HCT116 (cell line): ENCODE results near the gene ANO4. TPM values are rescaled to one million over a fixed set of nuclear protein-coding genes. Genes with fewer than 3 reads are reported as not detected.

ENCODE experiments used
- ATAC-seq: fragments of 200-7000 bp; cut with Tn5 transposase; 2 replicates; pipeline ENCODE4 v1.9.1; 2020; ENCODE audit warnings: mild to moderate bottlenecking, moderate library complexity
- BruUV-seq: library from RNA; stranded (reverse); fragments of 400-500 nt; replicated peaks from 2 replicates; lab custom pipeline; 2021; lab: Mats Ljungman, UMichigan
- CTCF ChIA-PET: fragments of 300-600 bp; sonication (Branson Sonifier 250); formaldehyde crosslinking; loops from one replicate; lab custom pipeline; 2021; ENCODE audit warnings: antibody characterized with exemption; lab: Charles Lee
- POLR2A ChIA-PET: fragments of 300-600, 350-600 bp; sonication (Branson Sonifier 250); formaldehyde crosslinking; loops from one replicate; lab custom pipeline; 2021; ENCODE audit warnings: antibody characterized with exemption; lab: Charles Lee
- RAD21 ChIA-PET, 2 experiments: fragments of 300-600 bp; sonication (Branson Sonifier 250); formaldehyde crosslinking; loops; one replicate each; lab custom pipeline; 2023; ENCODE audit warnings: low total read pairs in 2 of 2; ENCODE audit not compliant: uncharacterized antibody in 2 of 2, unreplicated experiment in 2 of 2, low non-redundant PET in 1 of 2; lab: Charles Lee
- DNase-seq: peaks from one replicate; pipeline ENCODE4 v3.0.0-alpha.2; 2010; ENCODE audit warnings: low read depth, low spot score
- H2AFZ ChIP-seq: fragments of 200-600 bp; shearing (Covaris generic), sonication (generic); 2 replicates; pipeline ENCODE4 v1.6.1; 2017; ENCODE audit warnings: low read depth, mixed run types, mixed read lengths, antibody characterized with exemption, low read length; ENCODE audit not compliant: poor library complexity, severe bottlenecking
- H3K27ac ChIP-seq: 2 replicates; pipeline ENCODE4 v1.5.1; 2012; ENCODE audit warnings: low read depth, low read length
- H3K27me3 ChIP-seq: fragments of 200-600 bp; sonication (generic); 2 replicates; pipeline ENCODE4 v1.6.1; 2016; ENCODE audit warnings: mixed run types, low read length, mixed read lengths; ENCODE audit not compliant: insufficient read depth
- H3K36me3 ChIP-seq, 2 experiments: fragments of 200-500 bp in 1 of 2; fragments of 200-600 bp in 1 of 2; sonication (Bioruptor generic) in 1 of 2; sonication (generic) in 1 of 2; 2 replicates each; pipeline versions ENCODE4 v1.5.1 to v1.6.1; 2014 to 2016; ENCODE audit warnings: low read length in 2 of 2, inconsistent platforms in 1 of 2, mixed read lengths in 1 of 2, mixed run types in 1 of 2; ENCODE audit not compliant: insufficient read depth in 2 of 2, control insufficient read depth in 1 of 2
- H3K4me1 ChIP-seq, 2 experiments: fragments of 200-600 bp in 1 of 2; sonication (generic) in 1 of 2; 2 replicates each; pipeline versions ENCODE4 v1.5.1 to v1.6.1; 2012 to 2017; ENCODE audit warnings: low read length in 2 of 2, inconsistent platforms in 1 of 2, mild to moderate bottlenecking in 1 of 2, mixed read lengths in 1 of 2, mixed run types in 1 of 2, moderate library complexity in 1 of 2; ENCODE audit not compliant: insufficient read depth in 2 of 2, control insufficient read depth in 1 of 2
- H3K4me2 ChIP-seq: fragments of 200-600 bp; sonication (generic); 2 replicates; pipeline ENCODE4 v1.6.1; 2017; ENCODE audit warnings: mixed run types, low read length, mixed read lengths
- H3K4me3 ChIP-seq, 2 experiments: fragments of 200-600 bp in 1 of 2; sonication (generic) in 1 of 2; replicated peaks in 1 of 2; 2 replicates each; pipeline ENCODE4 v1.5.1; 2011 to 2016; ENCODE audit warnings: low read length in 2 of 2, control low read depth in 1 of 2, low read depth in 1 of 2, mild to moderate bottlenecking in 1 of 2, mixed read lengths in 1 of 2, mixed run types in 1 of 2
- H3K79me2 ChIP-seq: fragments of 200-600 bp; sonication (generic); 2 replicates; pipeline ENCODE4 v1.6.1; 2017; ENCODE audit warnings: mild to moderate bottlenecking, mixed run types, low read length, moderate library complexity, mixed read lengths; ENCODE audit not compliant: insufficient read depth
- H3K9ac ChIP-seq: fragments of 200-600 bp; sonication (generic); 2 replicates; pipeline ENCODE4 v1.6.1; 2016; ENCODE audit warnings: low read length, mixed read lengths
- H3K9me2 ChIP-seq: fragments of 200-600 bp; sonication (generic), shearing (Covaris generic); 2 replicates; pipeline ENCODE4 v1.6.1; 2017; ENCODE audit warnings: mixed run types, mild to moderate bottlenecking, moderate library complexity; ENCODE audit not compliant: insufficient read depth
- H3K9me3 ChIP-seq, 2 experiments: fragments of 200-500 bp in 1 of 2; fragments of 200-600 bp in 1 of 2; sonication (Bioruptor generic) in 1 of 2; sonication (generic) in 1 of 2; 2 replicates each; pipeline ENCODE4 v1.6.1; 2014 to 2017; ENCODE audit warnings: low read length in 2 of 2, mixed read lengths in 2 of 2, inconsistent platforms in 1 of 2, low read depth in 1 of 2, mild to moderate bottlenecking in 1 of 2, mixed run types in 1 of 2, moderate library complexity in 1 of 2; ENCODE audit not compliant: control insufficient read depth in 1 of 2, insufficient read depth in 1 of 2
- H4K20me1 ChIP-seq: fragments of 200-600 bp; sonication (generic), shearing (Covaris generic); 2 replicates; pipeline ENCODE4 v1.6.1; 2017; ENCODE audit warnings: mixed run types, mild to moderate bottlenecking, moderate library complexity; ENCODE audit not compliant: insufficient read depth
- CBX3 ChIP-seq: IDR thresholded peaks from 2 replicates; pipeline ENCODE4 v1.6.1; 2012; ENCODE audit warnings: low read depth
- ELF1 ChIP-seq: IDR thresholded peaks from 2 replicates; pipeline ENCODE4 v1.6.1; 2012; ENCODE audit warnings: low read depth, borderline replicate concordance
- EZH2 ChIP-seq: fragments of 200-600 bp; sonication (generic); IDR thresholded peaks from 2 replicates; pipeline ENCODE4 v1.6.1; 2017; ENCODE audit warnings: antibody characterized with exemption, mixed run types
- EZH2phosphoT487 ChIP-seq: fragments of 200-600 bp; IDR thresholded peaks from 2 replicates; pipeline ENCODE4 v1.6.1; 2018; ENCODE audit warnings: antibody characterized with exemption, borderline replicate concordance
- FOSL1 ChIP-seq: IDR thresholded peaks from 2 replicates; pipeline ENCODE4 v1.6.1; 2012; ENCODE audit warnings: low read depth
- POLR2AphosphoS5 ChIP-seq: IDR thresholded peaks from 2 replicates; pipeline ENCODE4 v1.6.1; 2011; ENCODE audit warnings: mild to moderate bottlenecking, low read depth, low read length, moderate library complexity
- RAD21 ChIP-seq: IDR thresholded peaks from 2 replicates; pipeline ENCODE4 v1.6.1; 2012; ENCODE audit warnings: low read depth, mild to moderate bottlenecking
- REST ChIP-seq: IDR thresholded peaks from 2 replicates; pipeline ENCODE4 v1.6.1; 2012; ENCODE audit warnings: low read depth
- SIN3A ChIP-seq: IDR thresholded peaks from 2 replicates; pipeline ENCODE4 v1.6.1; 2012; ENCODE audit warnings: low read depth
- SP1 ChIP-seq: IDR thresholded peaks from 2 replicates; pipeline ENCODE4 v1.6.1; 2012; ENCODE audit warnings: low read depth
- SRF ChIP-seq: IDR thresholded peaks from 2 replicates; pipeline ENCODE4 v1.6.1; 2012; ENCODE audit warnings: low read depth
- TCF7L2 ChIP-seq: IDR thresholded peaks from 2 replicates; pipeline ENCODE4 v1.7.0; 2011; ENCODE audit warnings: borderline replicate concordance, inconsistent platforms; ENCODE audit not compliant: insufficient read depth, insufficient read length; ENCODE audit errors: extremely low read depth
- ZFX ChIP-seq: fragments of 450-650 bp; IDR thresholded peaks from 2 replicates; pipeline ENCODE4 v1.6.1; 2017
- ZNF274 ChIP-seq: fragments of 200-500 bp; sonication (Bioruptor generic); IDR thresholded peaks from 2 replicates; pipeline ENCODE4 v1.6.1; 2014; ENCODE audit warnings: mild to moderate bottlenecking, low read depth, low read length, inconsistent platforms
- intact Hi-C: fragments of 100-400 bp; cut with micrococcal nuclease; formaldehyde crosslinking; loops from 2 replicates; pipeline ENCODE4 v1.10.0; 2022
- total RNA-seq: library from RNA; stranded (reverse); gene quantifications from one replicate; pipeline ENCODE4 v1.2.1, GENCODE V29; 2021; ENCODE audit not compliant: unreplicated experiment
- TF ChIP-seq, protein P1 (sequence below): IDR thresholded peaks from 2 replicates; pipeline ENCODE4 v1.6.1; 2011; ENCODE audit warnings: mild to moderate bottlenecking, low read length, moderate library complexity; ENCODE audit not compliant: insufficient replicate concordance; ENCODE audit errors: extremely low read depth
- TF ChIP-seq, protein P2 (sequence below), 3 experiments: fragments of 200-600 bp in 1 of 3; sonication (generic) in 1 of 3; IDR thresholded peaks in 2 of 3; conservative IDR thresholded peaks in 1 of 3; 2 replicates each; pipeline ENCODE4 v1.5.1; 2012 to 2017; ENCODE audit warnings: low read depth in 2 of 3, low read length in 2 of 3, antibody characterized with exemption in 1 of 3, borderline replicate concordance in 1 of 3, control low read depth in 1 of 3, mild to moderate bottlenecking in 1 of 3, mixed read lengths in 1 of 3, mixed run types in 1 of 3, moderate library complexity in 1 of 3; ENCODE audit not compliant: insufficient read depth in 1 of 3

The ANO4 gene
- total RNA-seq, 1 experiment from 2014 or later = 1.7 TPM

DNA sequence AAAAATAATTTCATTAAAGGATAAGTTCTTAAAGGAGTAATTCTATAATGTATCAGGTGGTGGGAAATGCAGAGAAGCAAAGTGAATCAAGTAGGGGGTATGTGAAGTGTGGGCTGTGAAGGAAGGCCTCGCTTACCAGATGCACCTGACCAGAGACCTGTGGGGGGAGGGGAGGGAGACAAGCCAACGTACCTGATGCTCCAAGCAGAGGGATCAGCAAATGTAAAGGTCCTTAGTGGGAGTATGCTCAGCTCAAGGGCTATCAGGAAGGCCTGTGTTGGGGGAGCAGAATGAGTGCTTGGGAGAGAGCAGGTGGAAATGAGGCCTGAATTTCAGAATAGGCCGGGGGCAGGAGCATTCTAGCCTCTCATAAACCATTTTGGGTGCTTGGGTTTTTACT, 57.1 kb downstream of the ANO4 start (continued):
- TF ChIP-seq, protein P1, sequence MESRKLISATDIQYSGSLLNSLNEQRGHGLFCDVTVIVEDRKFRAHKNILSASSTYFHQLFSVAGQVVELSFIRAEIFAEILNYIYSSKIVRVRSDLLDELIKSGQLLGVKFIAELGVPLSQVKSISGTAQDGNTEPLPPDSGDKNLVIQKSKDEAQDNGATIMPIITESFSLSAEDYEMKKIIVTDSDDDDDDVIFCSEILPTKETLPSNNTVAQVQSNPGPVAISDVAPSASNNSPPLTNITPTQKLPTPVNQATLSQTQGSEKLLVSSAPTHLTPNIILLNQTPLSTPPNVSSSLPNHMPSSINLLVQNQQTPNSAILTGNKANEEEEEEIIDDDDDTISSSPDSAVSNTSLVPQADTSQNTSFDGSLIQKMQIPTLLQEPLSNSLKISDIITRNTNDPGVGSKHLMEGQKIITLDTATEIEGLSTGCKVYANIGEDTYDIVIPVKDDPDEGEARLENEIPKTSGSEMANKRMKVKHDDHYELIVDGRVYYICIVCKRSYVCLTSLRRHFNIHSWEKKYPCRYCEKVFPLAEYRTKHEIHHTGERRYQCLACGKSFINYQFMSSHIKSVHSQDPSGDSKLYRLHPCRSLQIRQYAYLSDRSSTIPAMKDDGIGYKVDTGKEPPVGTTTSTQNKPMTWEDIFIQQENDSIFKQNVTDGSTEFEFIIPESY = no peak
- TF ChIP-seq TCF7L2 = no peak
- no peak for TF ChIP-seq POLR2AphosphoS5
- no peak for TF ChIP-seq EZH2phosphoT487

DNA sequence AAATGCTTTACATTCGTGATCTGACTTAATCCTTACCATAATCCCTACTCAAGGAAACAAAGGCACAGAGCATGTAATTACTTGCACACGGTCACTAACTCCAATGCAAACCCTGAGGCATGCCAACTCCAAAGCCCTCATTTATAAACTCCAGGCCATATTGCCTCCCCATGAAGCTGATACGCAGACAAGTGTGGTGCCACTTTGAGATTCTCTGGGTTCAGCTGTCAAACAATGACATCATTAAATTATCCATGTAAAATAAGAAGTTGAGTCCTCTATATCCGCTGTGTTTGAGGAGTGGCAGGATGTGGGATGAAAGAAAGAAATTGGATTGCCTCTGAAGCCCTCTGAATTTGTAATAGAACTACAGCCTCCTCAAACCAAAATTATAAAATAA, 62.8 kb downstream of the ANO4 start:
- ChIA-PET RAD21 (no interaction called here), POLR2A (no interaction called here), CTCF (no interaction called here)
- Histone ChIP-seq H3K27ac (no peak overlapping the region), H3K9me2 (no peaks in the 10 kb centered on the region), H3K4me3 (no peak overlapping the region), H3K36me3 (no peaks in the 10 kb centered on the region), H4K20me1 (no peaks in the 10 kb centered on the region)
- TF ChIP-seq, protein P2, sequence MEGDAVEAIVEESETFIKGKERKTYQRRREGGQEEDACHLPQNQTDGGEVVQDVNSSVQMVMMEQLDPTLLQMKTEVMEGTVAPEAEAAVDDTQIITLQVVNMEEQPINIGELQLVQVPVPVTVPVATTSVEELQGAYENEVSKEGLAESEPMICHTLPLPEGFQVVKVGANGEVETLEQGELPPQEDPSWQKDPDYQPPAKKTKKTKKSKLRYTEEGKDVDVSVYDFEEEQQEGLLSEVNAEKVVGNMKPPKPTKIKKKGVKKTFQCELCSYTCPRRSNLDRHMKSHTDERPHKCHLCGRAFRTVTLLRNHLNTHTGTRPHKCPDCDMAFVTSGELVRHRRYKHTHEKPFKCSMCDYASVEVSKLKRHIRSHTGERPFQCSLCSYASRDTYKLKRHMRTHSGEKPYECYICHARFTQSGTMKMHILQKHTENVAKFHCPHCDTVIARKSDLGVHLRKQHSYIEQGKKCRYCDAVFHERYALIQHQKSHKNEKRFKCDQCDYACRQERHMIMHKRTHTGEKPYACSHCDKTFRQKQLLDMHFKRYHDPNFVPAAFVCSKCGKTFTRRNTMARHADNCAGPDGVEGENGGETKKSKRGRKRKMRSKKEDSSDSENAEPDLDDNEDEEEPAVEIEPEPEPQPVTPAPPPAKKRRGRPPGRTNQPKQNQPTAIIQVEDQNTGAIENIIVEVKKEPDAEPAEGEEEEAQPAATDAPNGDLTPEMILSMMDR (IDR thresholded peaks at IDR 0.05 in 2 of 3, conservative IDR thresholded peaks at IDR 0.05 in 1 of 3; ENCODE audit: borderline replicate concordance in 1 of 3, insufficient read depth in 1 of 3, low read depth in 2 of 3, low read length in 2 of 3) = no peak
- TF ChIP-seq FOSL1 (no peak), SIN3A (no peak), EZH2 (no peak), SRF (no peak), ELF1 (no peak), SP1 (no peak), ZNF274 (no peak), TCF7L2 (no peak), CBX3 (no peak), ZFX (no peak), POLR2AphosphoS5 (no peak), REST (no peak), RAD21 (no peak)
- TF ChIP-seq, all 23 proteins: peak for 0
- no peak for ATAC-seq
- BruUV-seq = no TSS peak
- H3K27me3 ChIP-seq = no peaks in the 10 kb centered on the region
- no peaks in the 10 kb centered on the region for H3K9me3 ChIP-seq
- intact Hi-C loops = no loop called here
- H3K4me1 ChIP-seq = peaks cover 0 to 8% of the 10 kb centered on the region in 2 experiments; a peak in 2 of 4 replicates
- no peaks in the 10 kb centered on the region for H3K79me2 ChIP-seq
- H2AFZ ChIP-seq = no peak overlapping the region
- no peak overlapping the region for H3K4me2 ChIP-seq
- DNase-seq = no peak
- no peak overlapping the region for H3K9ac ChIP-seq
